Right atrium auricular region (tissue), 2 donors: Measurements from ENCODE around the gene NTRK3. TPM values are rescaled to one million over a fixed set of nuclear protein-coding genes. Genes with fewer than 3 reads are reported as not detected.

Experiments used
- DNase-seq: peaks from one replicate; pipeline ENCODE4 v3.0.0-alpha.2; 2019; ENCODE audit warnings: low spot score
- H3K27ac ChIP-seq, 2 donors: fragments of 200-600 bp; sonication (generic); 1 replicate in 1 of 2; 2 replicates in 1 of 2; pipeline ENCODE4 v1.5.1; 2016 to 2019
- H3K27me3 ChIP-seq, 2 donors: fragments of 200-600 bp; sonication (generic); one replicate each; pipeline versions ENCODE4 v1.5.1 to v1.6.0; 2017 to 2019
- H3K36me3 ChIP-seq: fragments of 200-600 bp; sonication (generic); one replicate; pipeline ENCODE4 v1.5.1; 2016
- H3K4me1 ChIP-seq, 2 donors: fragments of 200-600 bp; sonication (generic); one replicate each; pipeline versions ENCODE4 v1.5.1 to v1.6.0; 2017 to 2019
- H3K4me3 ChIP-seq, 2 donors: fragments of 200-600 bp; sonication (generic); 1 replicate in 1 of 2; 2 replicates in 1 of 2; pipeline ENCODE4 v1.5.1; 2017 to 2019; ENCODE audit warnings: mild to moderate bottlenecking in 1 of 2, moderate library complexity in 1 of 2
- H3K9me3 ChIP-seq, 2 donors: fragments of 200-600 bp; sonication (generic); one replicate each; pipeline ENCODE4 v1.5.1; 2019
- total RNA-seq, 2 donors: library from RNA; depleted of rRNA; stranded (reverse); fragments of >200 nt; gene quantifications; one replicate each; pipeline ENCODE4 v1.1.0, GENCODE V29; 2016
- TF ChIP-seq, protein P1 (sequence below), 2 donors: fragments of 200-600 bp; sonication (generic); IDR thresholded peaks; one replicate each; pipeline ENCODE4 v1.5.1; 2019; ENCODE audit warnings: antibody characterized with exemption in 2 of 2

NTRK3 gene
- total RNA-seq, 2 donors from 2014 or later, result 1.5 to 4.5 TPM

DNA sequence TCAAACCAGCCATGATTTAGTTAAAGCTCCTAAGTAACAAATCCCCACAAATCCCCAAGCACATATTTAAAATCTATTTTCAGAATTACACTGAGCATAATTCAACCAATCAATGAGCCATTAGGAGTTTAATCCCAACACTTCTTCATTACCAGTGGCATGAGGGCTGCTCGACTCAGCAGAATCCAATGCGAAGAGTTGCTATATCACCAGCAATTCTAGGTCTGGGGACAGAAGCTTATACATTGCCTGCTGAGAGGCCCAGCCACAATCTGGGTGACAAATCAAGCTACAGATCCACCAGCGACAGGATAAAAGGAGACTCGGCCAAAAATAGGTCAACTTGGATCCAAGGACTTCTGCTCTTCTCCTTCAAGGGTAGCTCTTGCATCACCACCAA is 238.8 kb downstream of the NTRK3 start:
- H3K27ac ChIP-seq, result no peak overlapping the region
- H3K4me1 ChIP-seq, result peaks cover 0 to 3% of the 10 kb centered on the region in 2 donors
- H3K4me3 ChIP-seq, result no peak overlapping the region
- no peaks in the 10 kb centered on the region for H3K9me3 ChIP-seq
- H3K36me3 ChIP-seq, result no peaks in the 10 kb centered on the region
- no peaks in the 10 kb centered on the region for H3K27me3 ChIP-seq
- no peak for DNase-seq
- TF ChIP-seq, protein P1, sequence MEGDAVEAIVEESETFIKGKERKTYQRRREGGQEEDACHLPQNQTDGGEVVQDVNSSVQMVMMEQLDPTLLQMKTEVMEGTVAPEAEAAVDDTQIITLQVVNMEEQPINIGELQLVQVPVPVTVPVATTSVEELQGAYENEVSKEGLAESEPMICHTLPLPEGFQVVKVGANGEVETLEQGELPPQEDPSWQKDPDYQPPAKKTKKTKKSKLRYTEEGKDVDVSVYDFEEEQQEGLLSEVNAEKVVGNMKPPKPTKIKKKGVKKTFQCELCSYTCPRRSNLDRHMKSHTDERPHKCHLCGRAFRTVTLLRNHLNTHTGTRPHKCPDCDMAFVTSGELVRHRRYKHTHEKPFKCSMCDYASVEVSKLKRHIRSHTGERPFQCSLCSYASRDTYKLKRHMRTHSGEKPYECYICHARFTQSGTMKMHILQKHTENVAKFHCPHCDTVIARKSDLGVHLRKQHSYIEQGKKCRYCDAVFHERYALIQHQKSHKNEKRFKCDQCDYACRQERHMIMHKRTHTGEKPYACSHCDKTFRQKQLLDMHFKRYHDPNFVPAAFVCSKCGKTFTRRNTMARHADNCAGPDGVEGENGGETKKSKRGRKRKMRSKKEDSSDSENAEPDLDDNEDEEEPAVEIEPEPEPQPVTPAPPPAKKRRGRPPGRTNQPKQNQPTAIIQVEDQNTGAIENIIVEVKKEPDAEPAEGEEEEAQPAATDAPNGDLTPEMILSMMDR (IDR thresholded peaks at IDR 0.05), result no peak

DNA sequence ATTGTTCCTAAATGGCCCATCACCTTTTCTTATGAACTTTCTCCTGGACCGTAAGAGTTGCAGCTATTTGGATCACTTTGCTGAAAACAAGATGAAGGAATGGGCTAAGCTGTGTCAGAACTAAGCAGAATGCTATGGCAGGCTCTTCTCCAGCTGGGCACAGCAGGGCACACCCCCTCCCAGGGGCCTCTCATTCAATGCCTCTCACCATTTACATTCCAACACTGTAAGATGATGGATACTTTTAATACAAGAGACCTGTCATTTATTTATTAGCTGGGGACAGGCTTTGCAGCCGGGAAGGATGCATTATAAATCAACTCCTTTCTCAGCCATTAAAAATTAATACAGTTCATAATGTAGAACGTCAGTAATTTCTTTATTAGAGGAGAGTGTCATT is 240.1 kb downstream of the NTRK3 start:
- Histone ChIP-seq H3K9me3 (no peaks in the 10 kb centered on the region), H3K27me3 (no peaks in the 10 kb centered on the region), H3K4me3 (no peak overlapping the region), H3K36me3 (no peaks in the 10 kb centered on the region), H3K4me1 (peaks cover 0 to 7% of the 10 kb centered on the region in 2 donors), H3K27ac (no peak overlapping the region)
- DNase-seq, result no peak
- TF ChIP-seq, protein P1 (IDR thresholded peaks at IDR 0.05), result no peak

DNA sequence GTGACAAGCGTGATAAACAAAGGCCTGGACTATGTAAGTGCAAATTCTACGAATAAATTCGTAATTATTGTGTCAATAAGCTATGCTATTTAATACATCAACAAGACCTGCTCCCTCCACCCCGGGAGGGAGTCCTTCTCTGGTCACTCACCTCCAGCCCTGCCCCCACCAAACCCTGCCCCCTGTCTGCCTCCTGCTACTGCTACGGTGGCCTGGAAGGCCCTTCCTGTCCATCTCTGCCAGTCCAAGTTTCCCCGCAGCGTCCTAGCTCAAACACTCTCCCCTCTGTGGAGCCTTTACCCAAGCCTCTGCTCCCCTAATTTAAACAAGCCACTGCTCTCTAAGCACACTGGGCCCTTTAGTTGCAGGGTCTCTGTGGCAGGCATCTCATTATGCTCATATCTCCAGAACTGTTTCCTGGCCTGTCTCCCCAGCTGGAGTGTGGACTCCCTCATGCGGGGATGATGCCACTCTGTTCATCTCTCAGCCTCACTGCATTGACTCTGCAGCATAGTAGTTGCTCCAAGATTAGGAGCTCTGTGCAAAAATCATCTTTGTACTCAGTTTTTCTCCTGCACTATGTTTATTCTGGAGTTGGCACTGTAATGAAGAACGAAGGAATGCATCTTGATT is 241.2 kb downstream of the NTRK3 start:
- no peak overlapping the region for H3K4me3 ChIP-seq
- H3K27ac ChIP-seq, result peak overlapping the region in 1 of 2 donors; percentile 32
- DNase-seq, result no peak

DNA sequence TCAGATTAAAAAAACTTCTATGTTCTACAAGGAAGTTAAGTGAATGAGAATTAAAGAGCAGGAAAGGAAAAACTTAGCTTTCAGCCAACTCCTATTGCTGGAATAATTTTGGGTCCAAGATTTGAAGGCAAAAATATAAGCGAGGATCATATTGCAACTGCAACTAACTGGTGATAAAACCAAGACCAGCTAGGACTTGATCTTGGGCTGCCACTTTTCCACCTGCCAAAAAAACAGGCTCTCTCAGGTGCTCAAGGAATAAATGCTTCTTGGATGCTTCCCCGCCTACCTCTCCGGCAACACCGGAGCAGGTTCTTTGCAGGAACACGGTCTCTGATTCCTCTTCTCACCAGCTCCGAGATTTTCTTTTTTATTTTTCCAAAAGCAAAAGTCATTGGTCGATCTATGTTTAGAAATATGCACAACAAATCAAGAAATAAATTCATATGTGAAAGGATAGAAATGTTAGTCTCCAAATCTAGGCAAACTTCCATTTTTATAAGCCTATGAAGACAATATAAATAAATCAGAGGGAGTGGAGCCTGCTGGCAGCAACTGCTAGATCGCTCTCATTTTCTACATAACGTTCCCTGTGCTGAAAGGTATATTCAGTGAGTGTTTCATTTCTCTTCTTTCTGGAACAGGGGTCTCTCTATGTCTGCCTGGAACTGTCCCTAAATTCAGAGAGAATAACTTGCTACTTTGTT is 241.9 kb downstream of the NTRK3 start:
- TF ChIP-seq, protein P1 (IDR thresholded peaks at IDR 0.05), result no peak
- Histone ChIP-seq H3K36me3 (no peaks in the 10 kb centered on the region), H3K27me3 (no peaks in the 10 kb centered on the region), H3K4me3 (no peak overlapping the region), H3K9me3 (no peaks in the 10 kb centered on the region), H3K27ac (peak overlapping the region in 1 of 2 donors; percentile 32), H3K4me1 (peaks cover 0 to 7% of the 10 kb centered on the region in 2 donors)
- DNase-seq, result no peak

More for the DNA sequence above, 241.2 kb downstream of the NTRK3 start:
- no peaks in the 10 kb centered on the region for H3K9me3 ChIP-seq
- no peaks in the 10 kb centered on the region for H3K36me3 ChIP-seq
- no peaks in the 10 kb centered on the region for H3K27me3 ChIP-seq
- TF ChIP-seq, protein P1 (IDR thresholded peaks at IDR 0.05), result no peak
- peaks cover 0 to 7% of the 10 kb centered on the region in 2 donors for H3K4me1 ChIP-seq

DNA sequence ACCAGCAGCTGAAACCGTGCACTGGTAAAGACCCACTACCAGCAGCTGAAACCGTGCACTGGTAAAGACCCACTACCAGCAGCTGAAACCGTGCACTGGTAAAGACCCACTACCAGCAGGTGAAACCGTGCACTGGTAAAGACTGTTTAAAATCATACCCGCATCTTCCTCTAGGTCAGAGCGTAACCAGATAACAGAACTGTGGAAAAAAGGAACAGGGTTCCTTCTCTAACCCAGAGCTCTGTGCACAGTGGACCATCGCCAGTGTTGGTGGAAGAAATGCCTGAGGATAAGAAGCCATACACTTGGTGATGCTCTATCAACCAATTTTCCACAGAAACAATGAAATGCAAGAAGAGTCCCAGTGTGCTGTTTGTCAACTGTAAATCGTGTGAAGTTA is 243.4 kb downstream of the NTRK3 start:
- Histone ChIP-seq H3K9me3 (no peaks in the 10 kb centered on the region), H3K27ac (no peak overlapping the region), H3K4me1 (peaks cover 0 to 7% of the 10 kb centered on the region in 2 donors), H3K27me3 (no peaks in the 10 kb centered on the region), H3K36me3 (no peaks in the 10 kb centered on the region), H3K4me3 (no peak overlapping the region)
- TF ChIP-seq, protein P1 (IDR thresholded peaks at IDR 0.05), result no peak
- DNase-seq, result no peak
